Loucy (cell line): Measurements from ENCODE around the gene SLC26A3.

Experiments
- EZH2phosphoT487 ChIP-seq: fragments of 200-600 bp; IDR thresholded peaks from 2 replicates; pipeline ENCODE4 v1.6.1; 2018; ENCODE audit warnings: antibody characterized with exemption, mild to moderate bottlenecking, moderate library complexity, borderline replicate concordance
- TF ChIP-seq, protein P1 (sequence below): fragments of 200-600 bp; sonication (generic); conservative IDR thresholded peaks from 2 replicates; pipeline ENCODE4 v1.5.1; 2014; ENCODE audit warnings: mild to moderate bottlenecking, antibody characterized with exemption, low read length

DNA sequence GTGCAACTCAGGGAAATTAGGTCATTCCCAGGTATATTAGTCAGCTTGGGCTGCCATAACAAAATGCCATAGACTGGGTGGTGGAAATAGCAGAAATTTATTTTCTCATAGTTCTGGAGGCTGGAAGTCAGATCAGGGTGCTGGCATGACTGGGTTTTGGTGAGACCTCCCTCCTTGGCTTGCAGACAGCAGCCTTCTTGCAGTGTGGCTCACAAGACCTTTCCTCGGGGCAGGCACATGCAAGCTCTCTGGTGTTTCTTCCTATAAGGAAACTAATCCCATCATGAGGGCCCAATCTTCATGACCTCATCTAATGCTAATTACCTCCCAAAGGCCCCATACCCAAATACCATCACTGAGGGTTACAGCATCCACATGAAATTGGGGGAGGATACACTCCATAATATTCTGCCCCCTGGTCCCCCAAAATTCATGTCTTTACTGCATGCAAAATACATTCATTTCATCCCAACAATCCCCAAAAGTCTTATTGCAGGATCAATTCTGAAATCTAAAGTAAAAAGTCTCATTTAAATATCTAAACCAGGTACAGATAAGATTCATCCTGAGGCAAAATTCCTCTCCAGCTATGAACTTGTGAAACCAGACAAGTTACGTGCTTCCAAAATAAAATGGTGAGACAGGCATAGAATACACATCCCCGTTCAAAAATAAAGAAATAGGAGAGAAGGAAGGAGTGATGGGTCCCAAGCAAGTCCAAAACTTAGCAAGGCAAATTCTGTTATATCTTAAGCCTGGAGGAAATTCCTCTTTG, 76.5 kb downstream of the SLC26A3 start:
- TF ChIP-seq, protein P1, sequence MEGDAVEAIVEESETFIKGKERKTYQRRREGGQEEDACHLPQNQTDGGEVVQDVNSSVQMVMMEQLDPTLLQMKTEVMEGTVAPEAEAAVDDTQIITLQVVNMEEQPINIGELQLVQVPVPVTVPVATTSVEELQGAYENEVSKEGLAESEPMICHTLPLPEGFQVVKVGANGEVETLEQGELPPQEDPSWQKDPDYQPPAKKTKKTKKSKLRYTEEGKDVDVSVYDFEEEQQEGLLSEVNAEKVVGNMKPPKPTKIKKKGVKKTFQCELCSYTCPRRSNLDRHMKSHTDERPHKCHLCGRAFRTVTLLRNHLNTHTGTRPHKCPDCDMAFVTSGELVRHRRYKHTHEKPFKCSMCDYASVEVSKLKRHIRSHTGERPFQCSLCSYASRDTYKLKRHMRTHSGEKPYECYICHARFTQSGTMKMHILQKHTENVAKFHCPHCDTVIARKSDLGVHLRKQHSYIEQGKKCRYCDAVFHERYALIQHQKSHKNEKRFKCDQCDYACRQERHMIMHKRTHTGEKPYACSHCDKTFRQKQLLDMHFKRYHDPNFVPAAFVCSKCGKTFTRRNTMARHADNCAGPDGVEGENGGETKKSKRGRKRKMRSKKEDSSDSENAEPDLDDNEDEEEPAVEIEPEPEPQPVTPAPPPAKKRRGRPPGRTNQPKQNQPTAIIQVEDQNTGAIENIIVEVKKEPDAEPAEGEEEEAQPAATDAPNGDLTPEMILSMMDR: no peak
- no peak for TF ChIP-seq EZH2phosphoT487
